Ectodermal cell (in vitro differentiated cells): ENCODE results near the gene EXOSC9.
A peak's percentile ranks its signal among the peaks of the same experiment; 100 is the strongest.

Source experiments
- H3K27ac ChIP-seq: 2 replicates; pipeline ENCODE4 v1.7.0; 2013; ENCODE audit warnings: mild to moderate bottlenecking, low read depth, low read length; ENCODE audit not compliant: insufficient read depth, poor library complexity, severe bottlenecking
- H3K27me3 ChIP-seq: 2 replicates; pipeline ENCODE4 v1.7.0; 2013; ENCODE audit warnings: mild to moderate bottlenecking, low read length; ENCODE audit not compliant: insufficient read depth, control insufficient read depth, poor library complexity, severe bottlenecking
- H3K36me3 ChIP-seq: one replicate; pipeline ENCODE4 v1.7.0; 2013; ENCODE audit warnings: low read length; ENCODE audit not compliant: control insufficient read depth, insufficient read depth
- H3K4me1 ChIP-seq: one replicate; pipeline ENCODE4 v1.7.0; 2013; ENCODE audit warnings: low read length; ENCODE audit not compliant: control insufficient read depth, insufficient read depth
- H3K4me3 ChIP-seq: 2 replicates; pipeline ENCODE4 v1.7.0; 2013; ENCODE audit warnings: low read depth, low read length, control low read depth; ENCODE audit not compliant: insufficient read depth
- H3K9me3 ChIP-seq: 2 replicates; pipeline ENCODE4 v1.7.0; 2013; ENCODE audit warnings: mild to moderate bottlenecking, low read length, moderate library complexity; ENCODE audit not compliant: control insufficient read depth
- whole genome bisulfite sequencing, 2 experiments: methylation state at CpG; one replicate each; pipeline ENCODE4 v1.1.7; 2013; ENCODE audit warnings: missing lambda C conversion rate in 2 of 2; 5-methylcytosine and 5-hydroxymethylcytosine counted together

EXOSC9 gene

GRCh38 chr4:121822047-121822446 lies 20.9 kb downstream of the EXOSC9 start:
- H3K4me3 ChIP-seq = peak overlapping the region; percentile 96
- 91% methylated on average over 1 of the region's 1 CpG for WGBS, 2 experiments

GRCh38 chr4:121822796-121823504 lies 21.8 kb downstream of the EXOSC9 start:
- 0% methylated on average over 30 of the region's 30 CpGs for WGBS, 2 experiments
- H3K27ac ChIP-seq = peak overlapping the region; percentile 68
- H3K36me3 ChIP-seq = peaks cover 31% of the 10 kb centered on the region

More at GRCh38 chr4:121822047-121822446, 20.9 kb downstream of the EXOSC9 start:
- H3K27me3 ChIP-seq = no peaks in the 10 kb centered on the region
- no peak overlapping the region for H3K27ac ChIP-seq
- no peaks in the 10 kb centered on the region for H3K9me3 ChIP-seq
- H3K4me1 ChIP-seq = no peaks in the 10 kb centered on the region
- peaks cover 29% of the 10 kb centered on the region for H3K36me3 ChIP-seq

GRCh38 chr4:121823505-121824170 lies 22.5 kb downstream of the EXOSC9 start, which contains the start of gene CCNA2:
Gene CCNA2 (minus strand): TSS chr4:121823883. CDS start chr4:121823628, 255 bp downstream.
- 0% methylated on average over 63 of the region's 63 CpGs for WGBS, 2 experiments
- no peaks in the 10 kb centered on the region for H3K9me3 ChIP-seq
- peak within 1 kb of the TSS; percentile 68 for H3K27ac ChIP-seq
- H3K4me1 ChIP-seq = no peaks in the 10 kb centered on the region
- no peaks in the 10 kb centered on the region for H3K27me3 ChIP-seq
- H3K36me3 ChIP-seq = peaks cover 24% of the 10 kb centered on the region
- H3K4me3 ChIP-seq = peak within 1 kb of the TSS; percentile 96

More at GRCh38 chr4:121822796-121823504, 21.8 kb downstream of the EXOSC9 start:
- no peaks in the 10 kb centered on the region for H3K27me3 ChIP-seq
- H3K4me1 ChIP-seq = no peaks in the 10 kb centered on the region
- H3K9me3 ChIP-seq = no peaks in the 10 kb centered on the region
- peak overlapping the region; percentile 96 for H3K4me3 ChIP-seq

- Histone ChIP-seq H3K36me3 (peaks cover 19% of the 10 kb centered on the region), H3K4me3 (peak overlapping the region; percentile 96), H3K27ac (no peak overlapping the region), H3K27me3 (no peaks in the 10 kb centered on the region), H3K9me3 (no peaks in the 10 kb centered on the region), H3K4me1 (no peaks in the 10 kb centered on the region)
- WGBS, 2 experiments = 22 to 29% methylated on average over 6 to 8 of the region's 8 CpGs
These were observed 23.0 kb downstream of the EXOSC9 start for GRCh38 chr4:121824171-121824527.

GRCh38 chr4:121824950-121825349 lies 23.8 kb downstream of the EXOSC9 start:
- Histone ChIP-seq H3K27ac (no peak overlapping the region), H3K4me1 (no peaks in the 10 kb centered on the region), H3K9me3 (no peaks in the 10 kb centered on the region), H3K4me3 (no peak overlapping the region), H3K36me3 (peaks cover 14% of the 10 kb centered on the region), H3K27me3 (no peaks in the 10 kb centered on the region)
- WGBS, 2 experiments = 86 to 93% methylated on average over 2 of the region's 2 CpGs

GRCh38 chr4:121827853-121828252 lies 26.7 kb downstream of the EXOSC9 start:
- 80 to 100% methylated on average over 1 of the region's 1 CpG for WGBS, 2 experiments
- H3K36me3 ChIP-seq = peaks cover 16% of the 10 kb centered on the region
- H3K27me3 ChIP-seq = no peaks in the 10 kb centered on the region

GRCh38 chr4:121829511-121829910 lies 28.4 kb downstream of the EXOSC9 start:
- no peaks in the 10 kb centered on the region for H3K9me3 ChIP-seq
- H3K36me3 ChIP-seq = peaks cover 19% of the 10 kb centered on the region
- no peak overlapping the region for H3K4me3 ChIP-seq
- H3K27ac ChIP-seq = no peak overlapping the region
- no peaks in the 10 kb centered on the region for H3K27me3 ChIP-seq
- 83 to 87% methylated on average over 5 of the region's 5 CpGs for WGBS, 2 experiments
- H3K4me1 ChIP-seq = no peaks in the 10 kb centered on the region

More at GRCh38 chr4:121827853-121828252, 26.7 kb downstream of the EXOSC9 start:
- H3K9me3 ChIP-seq = no peaks in the 10 kb centered on the region
- H3K27ac ChIP-seq = no peak overlapping the region
- H3K4me1 ChIP-seq = no peaks in the 10 kb centered on the region
- no peak overlapping the region for H3K4me3 ChIP-seq

GRCh38 chr4:121838136-121838535 lies 37.0 kb downstream of the EXOSC9 start:
- no peak overlapping the region for H3K27ac ChIP-seq
- H3K4me3 ChIP-seq = no peak overlapping the region
- H3K9me3 ChIP-seq = no peaks in the 10 kb centered on the region
- no peaks in the 10 kb centered on the region for H3K4me1 ChIP-seq
- no peaks in the 10 kb centered on the region for H3K27me3 ChIP-seq
- H3K36me3 ChIP-seq = peaks cover 15% of the 10 kb centered on the region

GRCh38 chr4:121842862-121843261 lies 41.7 kb downstream of the EXOSC9 start:
- no peak overlapping the region for H3K27ac ChIP-seq
- H3K27me3 ChIP-seq = no peaks in the 10 kb centered on the region
- H3K4me3 ChIP-seq = no peak overlapping the region
- peaks cover 29% of the 10 kb centered on the region for H3K36me3 ChIP-seq
- no peaks in the 10 kb centered on the region for H3K4me1 ChIP-seq
- 94 to 95% methylated on average over 4 of the region's 4 CpGs for WGBS, 2 experiments
- H3K9me3 ChIP-seq = no peaks in the 10 kb centered on the region

GRCh38 chr4:121846662-121847061 lies 45.5 kb downstream of the EXOSC9 start:
- H3K4me1 ChIP-seq = no peaks in the 10 kb centered on the region
- H3K4me3 ChIP-seq = no peak overlapping the region
- no peak overlapping the region for H3K27ac ChIP-seq
- 94 to 96% methylated on average over 5 to 6 of the region's 6 CpGs for WGBS, 2 experiments
- no peaks in the 10 kb centered on the region for H3K27me3 ChIP-seq
- H3K36me3 ChIP-seq = peaks cover 16% of the 10 kb centered on the region
- H3K9me3 ChIP-seq = no peaks in the 10 kb centered on the region
